ENCODE measurements around the gene ATP5MK.

The ATP5MK gene

DNA sequence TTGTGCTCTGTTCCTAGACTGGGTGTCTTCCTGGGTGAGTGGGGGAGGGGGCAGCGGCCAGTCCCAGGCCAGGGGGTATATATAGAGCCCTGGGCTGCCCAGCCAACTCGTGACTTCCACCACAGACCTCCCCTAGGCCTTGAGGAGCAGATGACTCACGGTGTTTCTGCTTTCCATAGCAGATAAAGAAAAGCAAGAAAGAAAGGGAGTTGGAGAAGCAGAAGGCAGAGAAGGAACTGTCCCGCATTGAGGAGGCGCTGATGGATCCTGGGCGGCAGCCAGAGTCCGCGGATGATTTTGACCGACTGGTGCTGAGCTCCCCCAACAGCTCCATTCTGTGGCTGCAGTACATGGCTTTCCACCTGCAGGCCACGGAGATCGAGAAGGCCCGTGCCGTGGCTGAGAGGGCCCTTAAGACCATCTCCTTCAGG lies 45.8 kb upstream of the ATP5MK start:
- TF ChIP-seq EZH2phosphoT487 (IDR thresholded peaks at IDR 0.05; ENCODE audit: low read depth), result no peak
- TF ChIP-seq, protein P1, sequence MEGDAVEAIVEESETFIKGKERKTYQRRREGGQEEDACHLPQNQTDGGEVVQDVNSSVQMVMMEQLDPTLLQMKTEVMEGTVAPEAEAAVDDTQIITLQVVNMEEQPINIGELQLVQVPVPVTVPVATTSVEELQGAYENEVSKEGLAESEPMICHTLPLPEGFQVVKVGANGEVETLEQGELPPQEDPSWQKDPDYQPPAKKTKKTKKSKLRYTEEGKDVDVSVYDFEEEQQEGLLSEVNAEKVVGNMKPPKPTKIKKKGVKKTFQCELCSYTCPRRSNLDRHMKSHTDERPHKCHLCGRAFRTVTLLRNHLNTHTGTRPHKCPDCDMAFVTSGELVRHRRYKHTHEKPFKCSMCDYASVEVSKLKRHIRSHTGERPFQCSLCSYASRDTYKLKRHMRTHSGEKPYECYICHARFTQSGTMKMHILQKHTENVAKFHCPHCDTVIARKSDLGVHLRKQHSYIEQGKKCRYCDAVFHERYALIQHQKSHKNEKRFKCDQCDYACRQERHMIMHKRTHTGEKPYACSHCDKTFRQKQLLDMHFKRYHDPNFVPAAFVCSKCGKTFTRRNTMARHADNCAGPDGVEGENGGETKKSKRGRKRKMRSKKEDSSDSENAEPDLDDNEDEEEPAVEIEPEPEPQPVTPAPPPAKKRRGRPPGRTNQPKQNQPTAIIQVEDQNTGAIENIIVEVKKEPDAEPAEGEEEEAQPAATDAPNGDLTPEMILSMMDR (IDR thresholded peaks at IDR 0.05; ENCODE audit: low read depth, low read length), result no peak
- no peak overlapping the region for H3K4me2 ChIP-seq (ENCODE audit: low read length)
- no peaks in the 10 kb centered on the region for H3K27me3 ChIP-seq (ENCODE audit: low read depth, low read length)
- no peak overlapping the region for H3K9ac ChIP-seq (ENCODE audit: low read length)
- no peaks in the 10 kb centered on the region for H3K9me3 ChIP-seq (ENCODE audit: insufficient read depth, low read length)
- no peak overlapping the region for H2AFZ ChIP-seq (ENCODE audit: low read depth, low read length)
- peaks cover 16% of the 10 kb centered on the region for H3K36me3 ChIP-seq (replicated peaks; ENCODE audit: low read depth, low read length)
- H3K4me3 ChIP-seq (ENCODE audit: low read length), result no peak overlapping the region
- no peaks in the 10 kb centered on the region for H3K4me1 ChIP-seq (ENCODE audit: low read length)
- no peaks in the 10 kb centered on the region for H3K79me2 ChIP-seq (ENCODE audit: low read length)
- H4K20me1 ChIP-seq (ENCODE audit: insufficient read depth, low read length), result no peaks in the 10 kb centered on the region
- no peak overlapping the region for H3K27ac ChIP-seq (ENCODE audit: low read length)

DNA sequence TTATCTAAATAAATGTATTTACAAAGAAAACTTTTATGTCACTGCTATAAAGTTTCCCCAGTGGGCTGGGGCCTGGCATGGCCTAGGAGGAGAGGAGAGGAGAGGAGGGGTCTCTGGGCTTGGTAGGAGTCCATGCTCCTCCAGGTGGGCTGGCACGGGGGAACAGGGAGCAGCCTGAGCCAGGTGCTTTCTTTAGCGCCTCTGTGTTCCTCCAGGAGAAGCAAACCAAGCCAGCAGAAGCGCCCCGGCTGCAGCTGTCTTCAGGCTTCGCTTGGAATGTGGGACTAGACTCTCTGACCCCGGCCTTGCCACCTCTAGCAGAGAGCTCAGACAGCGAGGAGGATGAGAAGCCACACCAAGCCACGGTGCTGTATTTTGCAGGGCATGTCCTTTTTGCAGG lies 45.3 kb upstream of the ATP5MK start:
- no peak overlapping the region for H3K4me2 ChIP-seq (ENCODE audit: low read length)
- no peak overlapping the region for H2AFZ ChIP-seq (ENCODE audit: low read depth, low read length)
- no peak overlapping the region for H3K4me3 ChIP-seq (ENCODE audit: low read length)
- no peak overlapping the region for H3K9ac ChIP-seq (ENCODE audit: low read length)
- no peaks in the 10 kb centered on the region for H3K27me3 ChIP-seq (ENCODE audit: low read depth, low read length)
- no peaks in the 10 kb centered on the region for H3K4me1 ChIP-seq (ENCODE audit: low read length)
- H4K20me1 ChIP-seq (ENCODE audit: insufficient read depth, low read length), result no peaks in the 10 kb centered on the region
- TF ChIP-seq, protein P1 (IDR thresholded peaks at IDR 0.05; ENCODE audit: low read depth, low read length), result no peak
- TF ChIP-seq EZH2phosphoT487 (IDR thresholded peaks at IDR 0.05; ENCODE audit: low read depth), result no peak
- H3K27ac ChIP-seq (ENCODE audit: low read length), result no peak overlapping the region
- no peaks in the 10 kb centered on the region for H3K9me3 ChIP-seq (ENCODE audit: insufficient read depth, low read length)
- no peaks in the 10 kb centered on the region for H3K79me2 ChIP-seq (ENCODE audit: low read length)
- H3K36me3 ChIP-seq (replicated peaks; ENCODE audit: low read depth, low read length), result peaks cover 15% of the 10 kb centered on the region

DNA sequence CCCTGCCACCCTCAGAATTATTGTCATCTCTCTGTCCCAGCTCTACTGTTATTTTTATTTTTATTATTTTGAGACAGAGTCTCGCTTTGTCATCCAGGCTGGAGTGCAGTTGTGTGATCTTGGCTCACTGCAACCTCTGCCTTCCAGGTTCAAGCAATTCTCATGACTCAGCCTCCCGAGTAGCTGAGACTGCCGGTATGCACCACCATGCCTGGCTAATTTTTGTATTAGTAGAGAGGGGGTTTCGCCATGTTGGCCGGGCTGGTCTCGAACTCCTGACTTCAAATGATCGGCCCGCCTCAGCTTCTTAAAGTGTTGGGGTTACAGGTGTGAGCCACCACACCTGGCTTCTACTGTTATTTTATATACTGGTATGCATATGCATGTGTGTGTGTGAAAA lies 44.9 kb upstream of the ATP5MK start:
- Histone ChIP-seq H3K9ac (ENCODE audit: low read length) (no peak overlapping the region), H3K79me2 (ENCODE audit: low read length) (no peaks in the 10 kb centered on the region), H2AFZ (ENCODE audit: low read depth, low read length) (no peak overlapping the region), H3K9me3 (ENCODE audit: insufficient read depth, low read length) (no peaks in the 10 kb centered on the region), H3K36me3 (replicated peaks; ENCODE audit: low read depth, low read length) (peaks cover 15% of the 10 kb centered on the region), H3K4me2 (ENCODE audit: low read length) (no peak overlapping the region), H3K4me3 (ENCODE audit: low read length) (no peak overlapping the region), H3K27me3 (ENCODE audit: low read depth, low read length) (no peaks in the 10 kb centered on the region), H3K27ac (ENCODE audit: low read length) (no peak overlapping the region), H4K20me1 (ENCODE audit: insufficient read depth, low read length) (no peaks in the 10 kb centered on the region), H3K4me1 (ENCODE audit: low read length) (no peaks in the 10 kb centered on the region)
- TF ChIP-seq, protein P1 (IDR thresholded peaks at IDR 0.05; ENCODE audit: low read depth, low read length), result no peak
- no peak for TF ChIP-seq EZH2phosphoT487 (IDR thresholded peaks at IDR 0.05; ENCODE audit: low read depth)

DNA sequence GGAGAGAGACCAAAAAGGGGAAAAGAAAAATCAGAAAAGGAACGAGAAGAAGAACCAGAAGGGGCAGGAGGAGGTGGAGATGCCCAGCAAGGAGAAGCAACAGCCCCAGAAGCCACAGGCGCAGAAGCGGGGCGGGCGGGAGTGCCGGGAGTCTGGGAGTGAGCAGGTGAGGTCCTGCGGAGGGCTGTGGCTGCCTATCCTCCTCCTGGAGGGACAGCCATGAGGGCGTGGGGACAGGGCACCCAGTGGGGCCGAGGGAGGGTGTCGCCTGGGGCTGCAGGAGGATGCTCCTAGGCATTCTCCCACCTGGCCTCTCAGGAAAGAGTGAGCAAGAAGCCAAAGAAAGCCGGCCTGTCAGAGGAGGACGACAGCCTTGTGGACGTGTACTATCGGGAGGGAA lies 44.1 kb upstream of the ATP5MK start:
- Histone ChIP-seq H3K36me3 (replicated peaks; ENCODE audit: low read depth, low read length) (peaks cover 12% of the 10 kb centered on the region), H3K4me3 (ENCODE audit: low read length) (no peak overlapping the region), H3K27me3 (ENCODE audit: low read depth, low read length) (no peaks in the 10 kb centered on the region), H3K27ac (ENCODE audit: low read length) (no peak overlapping the region), H3K9me3 (ENCODE audit: insufficient read depth, low read length) (no peaks in the 10 kb centered on the region), H3K79me2 (ENCODE audit: low read length) (no peaks in the 10 kb centered on the region), H3K4me1 (ENCODE audit: low read length) (no peaks in the 10 kb centered on the region), H3K9ac (ENCODE audit: low read length) (no peak overlapping the region), H3K4me2 (ENCODE audit: low read length) (no peak overlapping the region), H2AFZ (ENCODE audit: low read depth, low read length) (no peak overlapping the region), H4K20me1 (ENCODE audit: insufficient read depth, low read length) (no peaks in the 10 kb centered on the region)
- no peak for TF ChIP-seq EZH2phosphoT487 (IDR thresholded peaks at IDR 0.05; ENCODE audit: low read depth)
- TF ChIP-seq, protein P1 (IDR thresholded peaks at IDR 0.05; ENCODE audit: low read depth, low read length), result no peak
